GM12875 (cell line): ENCODE results near the gene WDR83.
"Not testable (repeated sequence)": the region's sequence is repeated elsewhere in the genome, so short reads cannot be mapped to it uniquely, and the experiment has no call there.

Source experiments
- H3K4me3 ChIP-seq: one replicate; pipeline ENCODE4 v1.5.1; 2011; ENCODE audit warnings: low read depth, low read length, control low read depth
- CTCF ChIP-seq: IDR thresholded peaks from 2 replicates; pipeline ENCODE4 v1.5.1; 2011; ENCODE audit warnings: low read depth, mild to moderate bottlenecking, control low read depth, inconsistent platforms, low read length, moderate library complexity, borderline replicate concordance; ENCODE audit not compliant: insufficient read depth

WDR83 gene

GRCh38 chr19:12705654-12706331 is 39.2 kb downstream of the WDR83 start:
- no peak for TF ChIP-seq CTCF
- no peak overlapping the region for H3K4me3 ChIP-seq

GRCh38 chr19:12706332-12706718 is 39.7 kb downstream of the WDR83 start:
- TF ChIP-seq CTCF = no peak

GRCh38 chr19:12708641-12709040 is 42.0 kb downstream of the WDR83 start:
- TF ChIP-seq CTCF = no peak
- H3K4me3 ChIP-seq = no peak overlapping the region

More at GRCh38 chr19:12706332-12706718, 39.7 kb downstream of the WDR83 start:
- H3K4me3 ChIP-seq = no peak overlapping the region

GRCh38 chr19:12711187-12711586 is 44.6 kb downstream of the WDR83 start:
- no peak overlapping the region for H3K4me3 ChIP-seq
- TF ChIP-seq CTCF = no peak

GRCh38 chr19:12712077-12712476 is 45.5 kb downstream of the WDR83 start:
- H3K4me3 ChIP-seq = not testable (repeated sequence)

- H3K4me3 ChIP-seq = not testable (repeated sequence)
These were observed 46.7 kb downstream of the WDR83 start for GRCh38 chr19:12713304-12713703.

- no peak for TF ChIP-seq CTCF
- H3K4me3 ChIP-seq = no peak overlapping the region
These were observed 48.5 kb downstream of the WDR83 start for GRCh38 chr19:12715102-12715501.

GRCh38 chr19:12715929-12716328 is 49.3 kb downstream of the WDR83 start:
- H3K4me3 ChIP-seq = no peak overlapping the region
- TF ChIP-seq CTCF = no peak
